ENCODE measurements around the gene ZNF438.
"Not testable (repeated sequence)": the region's sequence is repeated elsewhere in the genome, so short reads cannot be mapped to it uniquely, and the experiment has no call there.

Gene ZNF438

DNA sequence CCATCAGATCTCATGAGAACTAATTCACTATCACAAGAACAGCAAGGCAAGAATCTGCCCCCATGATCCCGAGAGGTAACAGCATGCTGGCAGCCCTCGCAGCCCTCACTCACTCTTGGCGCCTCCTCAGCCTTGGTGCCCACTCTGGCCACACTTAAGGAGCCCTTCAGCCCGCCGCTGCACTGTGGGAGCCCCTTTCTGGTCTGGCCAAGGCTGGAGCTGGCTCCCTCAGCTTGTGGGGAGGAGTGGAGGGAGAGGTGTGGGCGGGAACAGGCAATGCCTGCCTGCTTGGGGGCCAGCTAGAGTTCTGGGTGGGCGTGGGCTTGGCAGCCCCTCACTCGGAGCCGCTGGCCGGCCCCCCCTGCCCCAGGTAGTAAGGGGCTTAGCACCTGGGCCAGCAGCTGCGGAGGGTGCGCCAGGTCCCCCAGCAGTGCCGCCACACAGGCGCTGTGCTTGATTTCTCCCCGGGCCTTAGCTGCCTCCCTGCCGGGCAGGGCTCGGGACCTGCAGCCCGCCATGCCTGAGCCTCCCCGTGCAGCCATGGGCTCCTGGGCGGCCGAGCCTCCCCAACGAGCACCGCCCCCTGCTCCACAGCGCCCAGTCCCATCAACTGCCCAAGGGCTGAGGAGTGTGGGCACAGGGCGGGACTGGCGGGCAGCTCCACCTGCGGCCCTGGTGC is 24.0 kb upstream of the ZNF438 start:
- H3K27ac ChIP-seq: no peak overlapping the region
- DNase-seq (ENCODE audit: low read depth, low spot score): no peak

DNA sequence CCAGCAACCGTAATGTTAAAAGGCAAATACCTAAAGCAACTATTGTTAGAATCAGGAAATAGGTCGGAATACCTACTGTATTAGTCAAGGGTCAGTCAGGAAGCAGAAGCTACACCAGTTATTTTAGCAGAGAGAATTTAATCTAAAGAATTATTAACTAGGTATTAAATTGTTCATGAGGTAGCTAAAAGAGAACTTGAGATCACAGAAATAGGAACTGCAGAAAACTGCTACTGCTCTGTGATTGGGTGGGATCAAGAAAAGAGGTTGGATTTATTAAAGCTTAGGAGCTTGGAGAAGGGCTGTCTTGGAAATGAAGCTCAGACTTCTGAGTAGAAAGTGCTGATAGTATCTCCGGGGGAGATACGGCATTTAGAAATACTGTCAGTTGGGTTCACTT is 20.0 kb upstream of the ZNF438 start:
- peak overlapping the region; percentile 56 for H3K27ac ChIP-seq
- no peak for DNase-seq (ENCODE audit: low read depth, low spot score)

DNA sequence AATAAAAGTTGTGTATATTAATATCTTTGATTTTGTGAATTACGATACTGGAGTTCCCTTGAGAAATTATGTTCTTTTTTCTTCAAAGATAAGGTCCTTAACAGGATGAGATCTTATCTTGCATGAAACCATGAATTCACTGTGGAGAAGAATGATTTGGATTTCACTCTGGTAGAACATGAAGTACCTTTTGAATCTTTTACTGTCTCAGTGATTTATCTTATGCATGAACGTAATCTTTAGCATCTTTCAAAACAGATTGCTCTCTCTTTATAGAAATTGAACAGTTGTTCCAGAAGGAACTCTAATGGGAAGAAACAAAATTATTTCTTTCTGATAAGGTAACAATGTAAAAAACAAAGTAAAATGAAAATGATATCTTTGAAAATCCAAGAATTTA is 11.0 kb upstream of the ZNF438 start:
- DNase-seq (ENCODE audit: low read depth, low spot score): no peak
- no peak overlapping the region for H3K27ac ChIP-seq

DNA sequence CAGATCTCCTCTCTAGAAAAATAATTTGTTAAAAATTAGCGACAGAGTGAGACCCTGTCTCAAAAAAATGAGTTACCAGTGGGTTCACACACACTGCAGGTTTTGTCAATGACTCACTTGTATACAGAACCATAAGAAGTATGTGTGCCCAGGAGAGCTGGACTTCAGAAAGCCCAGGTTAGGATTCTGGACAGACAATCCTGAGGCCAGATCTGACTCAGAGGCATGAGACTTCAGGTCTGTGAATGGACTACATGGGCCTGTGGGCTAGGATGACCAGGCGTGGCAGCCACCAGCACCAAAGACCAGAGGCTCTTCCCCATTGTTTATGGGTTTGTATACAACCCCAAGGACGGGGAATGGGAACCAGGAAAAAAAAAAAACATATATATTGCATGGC is 9.3 kb upstream of the ZNF438 start:
- DNase-seq (ENCODE audit: low read depth, low spot score): no peak
- H3K27ac ChIP-seq: no peak overlapping the region

DNA sequence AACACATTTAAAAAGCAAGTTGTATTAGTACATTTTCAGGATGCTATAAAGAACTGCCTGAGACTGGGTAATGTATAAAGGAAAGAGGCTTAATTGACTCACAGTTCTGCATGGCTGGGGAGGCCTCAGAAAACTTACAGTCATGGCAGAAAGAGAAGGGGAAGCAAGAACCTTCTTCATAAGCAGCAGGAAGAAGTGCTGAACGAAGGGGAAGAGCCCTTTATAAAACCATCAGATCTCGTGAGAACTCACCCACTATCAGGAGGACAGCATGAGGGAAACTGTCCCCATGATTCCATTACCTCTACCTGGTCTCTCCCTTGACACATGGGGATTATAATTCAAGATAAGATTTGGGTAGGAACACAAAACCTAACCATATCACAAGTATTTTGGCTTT is 7.3 kb upstream of the ZNF438 start:
- DNase-seq (ENCODE audit: low read depth, low spot score); H3K27ac ChIP-seq: not testable (repeated sequence)

DNA sequence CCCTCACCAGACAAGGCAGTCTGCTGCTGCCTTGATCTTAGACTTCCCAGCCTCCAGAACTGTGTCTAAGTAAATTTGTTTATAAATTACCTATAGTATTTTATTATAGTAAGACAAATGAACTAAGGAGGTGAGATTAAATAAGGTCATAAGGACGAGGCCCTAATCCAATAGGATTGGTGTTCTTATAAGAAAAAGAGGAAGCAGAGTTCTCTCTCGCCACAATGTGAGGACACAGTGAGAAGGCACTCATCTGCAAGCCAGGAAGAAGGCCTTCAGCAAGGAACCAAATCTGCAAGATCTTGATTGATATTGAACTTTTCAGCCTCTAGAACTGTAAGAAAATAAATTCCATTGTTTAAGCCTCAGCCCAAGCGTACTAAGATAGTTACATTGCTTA is 6.1 kb upstream of the ZNF438 start:
- no peak overlapping the region for H3K27ac ChIP-seq
- no peak for DNase-seq (ENCODE audit: low read depth, low spot score)

DNA sequence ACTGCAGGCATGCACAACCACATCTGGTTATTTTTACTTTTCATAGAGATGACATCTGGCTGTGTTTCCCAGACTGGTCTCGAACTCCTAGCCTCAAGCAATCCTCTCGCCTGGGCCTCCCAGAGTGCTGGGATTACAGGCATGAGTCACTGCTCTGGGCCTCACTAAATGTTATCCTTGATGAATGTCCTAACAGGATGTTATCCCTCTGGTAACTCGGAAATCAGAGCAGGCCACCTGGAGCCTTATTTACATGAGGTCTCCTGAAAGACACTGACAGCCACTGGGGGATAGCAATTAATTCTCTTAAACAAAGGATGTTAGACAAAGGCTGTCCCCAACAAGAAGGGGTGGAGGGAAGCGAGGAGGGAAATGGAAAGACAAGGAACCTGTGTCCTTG is 4.5 kb upstream of the ZNF438 start:
- DNase-seq (ENCODE audit: low read depth, low spot score): no peak

DNA sequence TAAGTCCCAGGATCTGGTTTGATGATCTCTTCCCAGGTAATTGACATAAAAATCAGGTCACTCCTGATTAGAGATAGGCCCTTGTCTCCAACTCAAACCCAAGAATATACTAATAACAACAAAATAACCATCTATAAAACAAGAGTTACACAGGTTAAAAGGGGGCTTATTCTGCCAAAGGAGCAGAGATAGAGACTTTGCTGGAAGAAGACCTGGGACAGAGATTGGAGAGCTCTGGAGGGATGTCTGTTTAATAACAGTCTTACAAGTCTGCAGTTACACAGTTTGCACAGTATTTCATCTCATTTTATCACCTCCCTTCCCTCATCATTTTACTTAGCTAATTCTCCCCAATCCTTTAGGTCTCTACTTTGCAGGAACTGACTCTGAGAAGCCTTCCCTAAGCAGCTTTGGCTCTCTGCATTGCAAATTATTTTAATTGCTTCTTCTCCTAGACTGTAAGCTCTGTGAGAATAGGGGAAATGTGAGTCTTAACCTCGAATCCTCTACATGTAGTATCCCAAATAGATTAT is 3.7 kb upstream of the ZNF438 start:
- no peak overlapping the region for H3K27ac ChIP-seq

More for the DNA sequence above, 4.5 kb upstream of the ZNF438 start:
- H3K27ac ChIP-seq: no peak overlapping the region

DNA sequence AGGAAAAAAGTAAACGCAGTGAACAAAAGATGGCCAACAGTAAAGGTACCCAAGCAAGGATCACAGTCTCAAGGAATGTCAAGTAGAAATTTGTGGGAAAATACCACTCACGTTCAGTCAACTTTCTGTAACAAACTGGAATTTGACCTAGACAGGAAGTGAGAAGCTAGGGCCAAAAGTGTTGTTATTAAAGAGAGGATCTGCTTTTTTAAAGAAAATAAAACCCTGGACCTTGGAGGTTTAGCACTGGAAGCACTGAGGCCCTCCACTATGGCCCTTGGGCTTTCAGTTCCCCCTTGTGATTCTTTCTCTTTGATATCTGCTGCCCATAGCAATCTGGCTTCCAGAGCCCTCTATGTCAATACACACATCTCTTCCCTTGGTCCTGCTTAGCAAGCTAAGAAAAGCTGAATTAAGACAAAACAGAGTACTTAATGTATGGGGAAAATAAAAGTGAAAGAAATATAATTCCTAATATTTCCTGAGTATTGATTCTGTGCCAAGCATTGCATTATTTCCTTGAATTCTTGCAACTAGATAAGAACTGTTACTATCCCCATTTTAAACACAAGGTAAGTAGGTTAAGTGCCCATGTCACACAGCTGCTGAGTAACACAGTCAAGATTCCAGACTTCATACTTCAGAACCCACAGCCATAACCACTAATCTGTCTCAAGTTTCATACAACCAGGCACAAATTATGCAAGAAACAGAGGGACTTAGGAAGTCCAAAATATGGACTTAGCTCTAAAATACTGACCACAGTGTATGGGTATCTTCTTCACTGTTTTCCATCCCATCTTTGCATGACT is 2.6 kb upstream of the ZNF438 start:
- peak overlapping the region; percentile 61 for H3K27ac ChIP-seq
- peak; percentile 66 for DNase-seq (ENCODE audit: low read depth, low spot score)

More for the DNA sequence above, 3.7 kb upstream of the ZNF438 start:
- no peak for DNase-seq (ENCODE audit: low read depth, low spot score)

DNA sequence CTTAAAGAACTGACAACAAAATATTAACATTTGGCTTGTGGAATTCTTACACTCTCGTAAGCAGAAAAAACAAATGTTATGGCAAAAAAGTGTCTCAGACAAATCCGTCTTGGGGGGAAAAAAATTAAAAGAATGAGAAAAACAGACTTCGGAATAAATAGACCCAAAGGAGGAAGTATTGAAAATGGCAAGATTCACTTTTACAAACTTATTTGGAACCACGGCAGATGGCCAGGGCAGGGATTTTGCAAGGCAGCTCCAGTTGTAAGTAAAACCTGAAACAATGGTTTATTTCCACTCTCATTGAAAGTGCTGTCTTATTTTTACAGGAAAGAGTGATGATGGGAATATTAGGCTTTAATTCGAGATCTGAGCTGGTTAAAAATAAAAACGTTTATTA is 1.5 kb upstream of the ZNF438 start:
- DNase-seq (ENCODE audit: low read depth, low spot score): no peak
- H3K27ac ChIP-seq: peak overlapping the region; percentile 92

DNA sequence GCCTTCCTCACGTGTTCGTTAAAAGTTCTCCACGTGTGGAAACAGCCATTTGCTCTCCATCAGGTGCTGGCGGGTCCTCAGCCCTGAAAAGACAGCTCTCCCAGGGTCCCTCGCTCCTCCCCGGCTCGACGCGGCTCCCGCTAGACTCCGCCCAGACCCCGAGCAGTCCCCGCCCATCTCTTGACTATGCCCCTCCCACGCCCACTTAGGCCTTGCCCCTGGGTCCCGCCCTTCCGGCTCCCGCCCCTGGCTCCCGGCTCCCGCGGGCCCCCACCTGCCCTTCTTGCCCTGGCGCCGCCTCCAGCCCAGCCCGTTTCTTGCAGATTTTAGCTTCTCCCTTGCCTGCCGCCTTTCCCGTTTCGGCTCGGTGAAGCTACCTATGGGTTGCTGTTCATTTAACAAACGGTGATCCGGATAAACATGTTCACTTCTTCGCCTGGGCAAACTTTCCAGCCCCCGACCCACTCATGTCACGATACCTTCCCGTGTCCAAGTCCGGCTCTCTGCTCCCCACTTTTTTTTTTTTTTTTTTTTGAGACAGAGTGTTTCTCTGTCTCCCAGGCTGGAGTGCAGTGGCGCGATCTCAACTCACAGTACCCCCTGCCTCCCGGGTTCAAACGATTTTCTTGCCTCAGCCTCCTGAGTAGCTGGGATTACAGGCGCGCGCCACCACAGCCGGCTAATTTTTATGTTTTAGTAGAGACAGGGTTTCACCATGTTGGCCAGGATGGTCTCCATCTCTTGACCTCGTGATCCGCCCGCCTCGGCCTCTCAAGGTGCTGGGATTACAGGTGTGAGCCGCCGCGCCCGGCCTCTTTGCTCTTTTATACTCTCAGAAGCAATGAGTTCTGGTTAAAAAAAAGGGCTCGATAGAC is 830 bp upstream of the ZNF438 start:
- DNase-seq (ENCODE audit: low read depth, low spot score): peak; percentile 62
- peak overlapping the region; percentile 92 for H3K27ac ChIP-seq

DNA sequence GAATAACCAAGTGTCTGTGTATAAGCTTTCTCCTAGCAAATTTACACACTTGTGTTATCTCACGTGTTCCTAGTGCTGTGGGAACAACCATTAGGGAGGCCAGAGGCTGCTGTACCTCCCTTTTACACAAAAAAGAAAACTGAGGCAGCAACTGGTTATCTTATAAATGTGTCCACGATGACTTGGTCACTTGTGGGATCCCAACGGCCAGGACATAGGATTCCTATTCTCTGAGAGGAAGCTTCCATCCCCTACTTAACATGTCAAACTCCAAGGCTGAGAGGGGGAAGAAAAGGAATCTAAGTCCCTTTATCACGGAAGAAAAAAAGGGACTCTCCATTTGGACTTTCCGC is 484 bp downstream of the ZNF438 start:
- peak overlapping the region; percentile 92 for H3K27ac ChIP-seq
- DNase-seq (ENCODE audit: low read depth, low spot score): no peak

DNA sequence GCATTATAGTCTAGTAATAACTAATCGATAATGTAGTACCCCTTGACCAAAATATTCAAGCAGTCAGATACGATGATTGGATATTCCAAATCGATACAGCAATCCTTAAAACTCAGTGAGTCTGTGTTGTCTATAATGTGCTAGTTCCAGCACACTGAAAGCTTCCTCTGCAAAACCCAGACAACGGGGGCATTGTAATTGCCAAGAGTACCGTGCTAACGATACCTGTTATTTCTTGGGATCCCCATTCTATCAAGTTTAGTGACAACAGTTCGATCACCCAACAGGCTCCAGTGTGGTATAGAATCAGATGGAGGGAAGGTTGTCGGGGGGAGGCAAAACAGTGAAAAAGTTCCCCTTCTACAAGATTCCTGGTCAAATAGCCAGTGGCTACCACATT is 865 bp downstream of the ZNF438 start:
- DNase-seq (ENCODE audit: low read depth, low spot score): no peak
- H3K27ac ChIP-seq: peak overlapping the region; percentile 92

DNA sequence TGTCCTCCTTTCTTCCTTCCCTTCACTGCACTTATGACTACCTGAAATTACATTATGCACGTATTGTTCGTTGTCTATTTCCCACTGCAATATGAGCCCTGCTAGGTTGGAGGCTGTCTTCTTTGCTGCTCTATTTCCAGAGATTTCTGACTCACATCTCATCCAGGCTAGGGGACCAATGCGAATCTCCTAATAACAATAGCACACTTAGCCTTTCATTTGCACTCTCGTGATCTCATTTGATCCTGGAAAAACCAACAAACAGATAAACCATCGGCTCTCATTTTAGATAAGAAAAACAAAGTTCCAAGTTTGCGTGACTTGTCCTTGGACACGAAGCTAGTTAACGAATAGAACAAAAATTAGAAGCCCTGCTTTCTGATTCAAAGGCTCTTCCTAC is 1.4 kb downstream of the ZNF438 start:
- DNase-seq (ENCODE audit: low read depth, low spot score): no peak
- H3K27ac ChIP-seq: no peak overlapping the region

DNA sequence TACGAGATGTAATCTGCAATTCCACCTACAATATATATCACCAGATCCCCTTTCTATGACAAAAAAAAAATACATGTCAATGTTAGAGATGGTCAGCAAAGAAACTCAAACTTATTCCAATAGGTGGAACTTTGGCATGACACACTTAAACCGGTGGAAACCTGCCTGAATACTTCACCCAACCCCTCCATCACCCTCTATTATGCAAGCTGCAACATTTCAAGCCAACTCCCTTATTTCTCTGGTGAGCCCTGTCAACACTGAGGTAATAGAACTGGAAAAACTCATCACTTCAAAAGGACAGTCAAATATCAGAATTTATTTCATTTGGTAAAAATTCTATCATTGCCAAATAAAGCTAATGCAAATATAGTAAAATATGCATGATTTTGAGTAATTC is 3.6 kb downstream of the ZNF438 start:
- H3K27ac ChIP-seq: no peak overlapping the region
- DNase-seq (ENCODE audit: low read depth, low spot score): no peak

DNA sequence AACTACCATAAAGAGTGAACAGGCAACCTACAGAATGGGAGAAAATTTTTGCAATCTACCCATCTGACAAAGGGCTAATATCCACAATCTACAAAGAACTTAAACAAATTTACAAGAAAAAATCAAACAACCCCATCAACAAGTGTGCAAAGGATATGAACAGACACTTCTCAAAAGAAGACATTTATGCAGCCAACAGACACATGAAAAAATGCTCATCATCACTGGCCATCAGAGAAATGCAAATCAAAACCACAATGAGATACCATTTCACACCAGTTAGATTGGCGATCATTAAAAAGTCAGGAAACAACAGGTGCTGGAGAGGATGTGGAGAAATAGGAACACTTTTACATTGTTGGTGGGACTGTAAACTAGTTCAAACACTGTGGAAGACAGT is 5.4 kb downstream of the ZNF438 start:
- DNase-seq (ENCODE audit: low read depth, low spot score); H3K27ac ChIP-seq: not testable (repeated sequence)

DNA sequence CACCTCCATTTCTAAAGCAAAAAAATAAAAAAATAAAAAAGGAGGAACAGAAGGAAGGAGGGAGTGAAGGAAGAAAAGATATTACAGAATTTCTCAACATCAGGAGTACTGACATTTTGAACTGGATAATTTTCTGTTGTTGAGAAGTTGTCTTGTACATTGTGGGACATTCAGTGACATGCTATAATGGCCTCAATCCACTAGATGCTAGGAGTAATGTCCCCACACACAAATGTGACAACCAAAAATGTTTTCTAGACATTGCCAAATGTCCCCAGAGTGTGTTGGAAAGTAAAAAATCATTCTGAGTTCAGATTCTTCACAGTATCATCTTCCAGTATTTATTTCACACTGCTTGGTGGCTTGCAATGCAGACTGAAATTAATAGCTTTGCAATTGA is 6.5 kb downstream of the ZNF438 start:
- H3K27ac ChIP-seq: no peak overlapping the region
- no peak for DNase-seq (ENCODE audit: low read depth, low spot score)

DNA sequence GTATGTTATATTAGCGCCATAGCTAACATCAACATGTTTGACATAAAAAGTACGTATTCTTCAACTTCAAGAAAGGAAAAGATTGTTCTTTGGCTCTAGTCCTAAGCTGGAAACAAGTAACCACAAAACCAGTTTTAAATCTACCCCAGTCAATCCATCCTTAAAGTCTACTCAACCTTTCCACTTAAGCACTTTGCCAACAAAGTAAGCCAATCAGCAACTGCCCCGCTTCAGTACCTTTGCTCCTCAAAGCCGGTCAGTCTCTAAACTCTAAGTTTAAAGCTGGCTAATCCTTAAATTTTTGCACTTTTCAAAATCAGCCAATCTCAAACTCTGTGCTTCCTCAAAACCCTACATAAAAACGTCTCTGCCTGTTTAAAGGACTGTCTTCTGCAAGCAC is 8.1 kb downstream of the ZNF438 start:
- H3K27ac ChIP-seq: no peak overlapping the region

DNA sequence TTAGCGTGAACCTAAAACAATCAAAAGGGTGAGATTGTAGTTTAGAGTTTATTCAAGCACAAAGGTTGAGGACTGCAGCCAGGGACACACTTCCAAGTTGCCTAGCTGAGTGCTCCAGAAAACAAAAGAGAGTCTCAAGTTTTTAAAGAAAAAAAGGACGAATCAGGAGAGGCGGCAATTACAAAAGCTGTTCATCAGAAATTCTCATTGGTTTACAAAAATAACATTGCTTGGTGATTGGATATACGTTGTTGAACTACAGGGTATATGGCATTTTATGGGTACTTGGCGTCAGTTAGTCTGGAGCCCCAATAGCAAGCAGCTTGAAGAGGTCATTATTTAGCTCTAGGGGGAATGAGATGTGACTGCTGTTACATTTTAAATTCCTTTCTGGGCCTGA is 11.5 kb downstream of the ZNF438 start:
- no peak overlapping the region for H3K27ac ChIP-seq
- DNase-seq (ENCODE audit: low read depth, low spot score): no peak

More for the DNA sequence above, 8.1 kb downstream of the ZNF438 start:
- DNase-seq (ENCODE audit: low read depth, low spot score): no peak

DNA sequence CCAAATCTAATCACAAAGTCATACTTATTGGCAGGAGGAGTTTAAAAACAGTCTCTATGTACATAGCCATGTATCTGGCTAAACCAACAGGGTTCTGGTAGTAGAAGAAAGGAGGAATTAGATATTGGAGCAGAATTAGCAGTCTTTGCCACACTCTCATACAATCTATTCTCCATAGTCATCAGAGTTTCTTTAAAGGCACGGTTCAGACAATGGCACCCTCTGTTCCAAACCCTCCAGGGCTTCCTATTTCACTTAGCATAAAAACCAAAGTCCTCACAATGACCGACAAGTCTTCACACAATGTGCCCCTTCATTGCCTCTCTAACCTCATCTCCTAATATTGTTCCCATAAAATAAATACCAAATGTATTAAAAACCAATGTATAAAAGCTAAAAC is 12.7 kb downstream of the ZNF438 start:
- DNase-seq (ENCODE audit: low read depth, low spot score): no peak
- H3K27ac ChIP-seq: no peak overlapping the region

DNA sequence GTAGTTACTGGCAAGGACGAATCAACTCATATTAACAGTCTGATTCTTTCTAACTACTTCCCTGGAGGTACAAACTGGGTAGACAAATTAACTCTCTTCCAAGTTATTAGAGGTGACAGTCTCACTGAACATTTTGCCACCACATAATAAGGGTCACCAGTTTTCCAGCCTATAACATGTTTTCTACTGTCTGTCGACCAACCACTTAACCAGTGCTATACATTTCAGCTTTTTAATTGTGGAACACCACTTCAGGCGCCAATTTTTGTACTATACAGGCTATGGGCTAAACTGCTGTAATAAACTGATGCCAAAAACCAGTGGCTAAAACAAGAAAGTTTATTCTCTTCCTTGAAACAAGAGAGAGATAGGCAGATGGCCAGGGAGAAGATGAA is 13.3 kb downstream of the ZNF438 start:
- no peak overlapping the region for H3K27ac ChIP-seq
- no peak for DNase-seq (ENCODE audit: low read depth, low spot score)
